ENCODE data around the gene KCNAB1. TPM values are rescaled to one million over a fixed set of nuclear protein-coding genes. Genes with fewer than 3 reads are reported as not detected.

The KCNAB1 gene
- total RNA-seq, 1 experiment from 2014 or later = 1.0 TPM

DNA sequence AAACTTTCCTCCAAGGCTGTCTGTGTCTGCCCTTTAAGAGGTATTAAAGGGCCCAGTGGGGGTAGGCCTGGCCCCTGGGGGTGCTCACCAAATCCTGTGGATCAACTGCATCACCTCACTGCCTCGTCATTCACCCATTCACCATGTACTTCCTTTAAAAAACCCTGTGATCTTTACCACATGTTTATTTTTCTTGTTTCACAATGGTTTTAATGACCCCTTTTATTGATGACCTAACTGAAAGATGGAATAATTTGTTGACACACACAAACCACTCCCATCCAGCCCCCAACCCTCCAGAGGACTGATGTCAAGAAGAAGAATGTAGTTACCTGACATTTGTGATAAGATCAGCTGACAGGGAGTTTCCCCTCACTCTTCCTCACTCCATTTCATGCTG is 40.8 kb downstream of the KCNAB1 start (continued):
- TF ChIP-seq, protein P1, sequence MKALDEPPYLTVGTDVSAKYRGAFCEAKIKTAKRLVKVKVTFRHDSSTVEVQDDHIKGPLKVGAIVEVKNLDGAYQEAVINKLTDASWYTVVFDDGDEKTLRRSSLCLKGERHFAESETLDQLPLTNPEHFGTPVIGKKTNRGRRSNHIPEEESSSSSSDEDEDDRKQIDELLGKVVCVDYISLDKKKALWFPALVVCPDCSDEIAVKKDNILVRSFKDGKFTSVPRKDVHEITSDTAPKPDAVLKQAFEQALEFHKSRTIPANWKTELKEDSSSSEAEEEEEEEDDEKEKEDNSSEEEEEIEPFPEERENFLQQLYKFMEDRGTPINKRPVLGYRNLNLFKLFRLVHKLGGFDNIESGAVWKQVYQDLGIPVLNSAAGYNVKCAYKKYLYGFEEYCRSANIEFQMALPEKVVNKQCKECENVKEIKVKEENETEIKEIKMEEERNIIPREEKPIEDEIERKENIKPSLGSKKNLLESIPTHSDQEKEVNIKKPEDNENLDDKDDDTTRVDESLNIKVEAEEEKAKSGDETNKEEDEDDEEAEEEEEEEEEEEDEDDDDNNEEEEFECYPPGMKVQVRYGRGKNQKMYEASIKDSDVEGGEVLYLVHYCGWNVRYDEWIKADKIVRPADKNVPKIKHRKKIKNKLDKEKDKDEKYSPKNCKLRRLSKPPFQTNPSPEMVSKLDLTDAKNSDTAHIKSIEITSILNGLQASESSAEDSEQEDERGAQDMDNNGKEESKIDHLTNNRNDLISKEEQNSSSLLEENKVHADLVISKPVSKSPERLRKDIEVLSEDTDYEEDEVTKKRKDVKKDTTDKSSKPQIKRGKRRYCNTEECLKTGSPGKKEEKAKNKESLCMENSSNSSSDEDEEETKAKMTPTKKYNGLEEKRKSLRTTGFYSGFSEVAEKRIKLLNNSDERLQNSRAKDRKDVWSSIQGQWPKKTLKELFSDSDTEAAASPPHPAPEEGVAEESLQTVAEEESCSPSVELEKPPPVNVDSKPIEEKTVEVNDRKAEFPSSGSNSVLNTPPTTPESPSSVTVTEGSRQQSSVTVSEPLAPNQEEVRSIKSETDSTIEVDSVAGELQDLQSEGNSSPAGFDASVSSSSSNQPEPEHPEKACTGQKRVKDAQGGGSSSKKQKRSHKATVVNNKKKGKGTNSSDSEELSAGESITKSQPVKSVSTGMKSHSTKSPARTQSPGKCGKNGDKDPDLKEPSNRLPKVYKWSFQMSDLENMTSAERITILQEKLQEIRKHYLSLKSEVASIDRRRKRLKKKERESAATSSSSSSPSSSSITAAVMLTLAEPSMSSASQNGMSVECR (CRISPR knock-in tag; IDR thresholded peaks at IDR 0.05; ENCODE audit: borderline replicate concordance) = no peak
- TF ChIP-seq, protein P2, sequence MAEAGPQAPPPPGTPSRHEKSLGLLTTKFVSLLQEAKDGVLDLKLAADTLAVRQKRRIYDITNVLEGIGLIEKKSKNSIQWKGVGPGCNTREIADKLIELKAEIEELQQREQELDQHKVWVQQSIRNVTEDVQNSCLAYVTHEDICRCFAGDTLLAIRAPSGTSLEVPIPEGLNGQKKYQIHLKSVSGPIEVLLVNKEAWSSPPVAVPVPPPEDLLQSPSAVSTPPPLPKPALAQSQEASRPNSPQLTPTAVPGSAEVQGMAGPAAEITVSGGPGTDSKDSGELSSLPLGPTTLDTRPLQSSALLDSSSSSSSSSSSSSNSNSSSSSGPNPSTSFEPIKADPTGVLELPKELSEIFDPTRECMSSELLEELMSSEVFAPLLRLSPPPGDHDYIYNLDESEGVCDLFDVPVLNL (CRISPR knock-in tag; IDR thresholded peaks at IDR 0.05; ENCODE audit: borderline replicate concordance, low read depth) = no peak
- TF ChIP-seq ZNF317 (CRISPR knock-in tag; IDR thresholded peaks at IDR 0.05; ENCODE audit: borderline replicate concordance, low read depth) = no peak

DNA sequence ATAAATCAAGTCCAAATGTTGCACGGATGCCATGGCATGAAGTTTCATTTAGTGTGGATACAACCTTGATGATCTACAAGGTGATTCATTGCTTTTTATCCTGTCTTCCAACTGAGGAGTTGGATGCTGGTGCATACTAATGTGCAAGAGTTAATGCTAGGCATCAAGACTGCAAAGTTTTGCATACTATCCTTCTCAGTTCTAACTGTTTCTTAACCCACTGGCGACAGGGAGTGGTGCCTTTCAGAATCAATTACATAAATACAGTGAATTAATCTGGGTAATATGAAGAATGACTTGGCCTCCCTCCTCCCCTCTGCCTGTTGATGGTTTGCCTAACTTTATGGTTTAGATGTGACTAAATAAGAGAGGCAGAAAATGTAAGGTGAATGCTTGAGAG is 43.5 kb downstream of the KCNAB1 start:
- CTCF ChIA-PET = no interaction called here
- no peak for ATAC-seq
- DNase-seq (ENCODE audit: low spot score) = no peak
- H3K9me3 Mint-ChIP-seq = no peaks in the 10 kb centered on the region
- POLR2A ChIA-PET = no interaction called here
- no peaks in the 10 kb centered on the region for H3K36me3 Mint-ChIP-seq
- TF ChIP-seq, protein P3, sequence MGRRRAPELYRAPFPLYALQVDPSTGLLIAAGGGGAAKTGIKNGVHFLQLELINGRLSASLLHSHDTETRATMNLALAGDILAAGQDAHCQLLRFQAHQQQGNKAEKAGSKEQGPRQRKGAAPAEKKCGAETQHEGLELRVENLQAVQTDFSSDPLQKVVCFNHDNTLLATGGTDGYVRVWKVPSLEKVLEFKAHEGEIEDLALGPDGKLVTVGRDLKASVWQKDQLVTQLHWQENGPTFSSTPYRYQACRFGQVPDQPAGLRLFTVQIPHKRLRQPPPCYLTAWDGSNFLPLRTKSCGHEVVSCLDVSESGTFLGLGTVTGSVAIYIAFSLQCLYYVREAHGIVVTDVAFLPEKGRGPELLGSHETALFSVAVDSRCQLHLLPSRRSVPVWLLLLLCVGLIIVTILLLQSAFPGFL (CRISPR knock-in tag; IDR thresholded peaks at IDR 0.05; ENCODE audit: borderline replicate concordance) = no peak
- TF ChIP-seq SP1 (CRISPR knock-in tag; conservative IDR thresholded peaks at IDR 0.05) (no peak), RORB (CRISPR knock-in tag; IDR thresholded peaks at IDR 0.05) (no peak), ZBTB21 (CRISPR knock-in tag; IDR thresholded peaks at IDR 0.05; ENCODE audit: borderline replicate concordance) (no peak), PRRX2 (CRISPR knock-in tag; IDR thresholded peaks at IDR 0.05) (no peak), OVOL2 (CRISPR knock-in tag; IDR thresholded peaks at IDR 0.05; ENCODE audit: borderline replicate concordance) (no peak), ESRRA (CRISPR knock-in tag; IDR thresholded peaks at IDR 0.05; ENCODE audit: borderline replicate concordance) (no peak), RELA (CRISPR knock-in tag; IDR thresholded peaks at IDR 0.05; ENCODE audit: borderline replicate concordance) (no peak), NFE2L1 (CRISPR knock-in tag; IDR thresholded peaks at IDR 0.05) (no peak), CREM (CRISPR knock-in tag; IDR thresholded peaks at IDR 0.05) (no peak), TEAD4 (CRISPR knock-in tag; IDR thresholded peaks at IDR 0.05) (no peak), FOXK1 (CRISPR knock-in tag; IDR thresholded peaks at IDR 0.05) (no peak), TEAD1 (CRISPR knock-in tag; IDR thresholded peaks at IDR 0.05) (no peak), MYBL2 (CRISPR knock-in tag; IDR thresholded peaks at IDR 0.05) (no peak)
- TF ChIP-seq, protein P4, sequence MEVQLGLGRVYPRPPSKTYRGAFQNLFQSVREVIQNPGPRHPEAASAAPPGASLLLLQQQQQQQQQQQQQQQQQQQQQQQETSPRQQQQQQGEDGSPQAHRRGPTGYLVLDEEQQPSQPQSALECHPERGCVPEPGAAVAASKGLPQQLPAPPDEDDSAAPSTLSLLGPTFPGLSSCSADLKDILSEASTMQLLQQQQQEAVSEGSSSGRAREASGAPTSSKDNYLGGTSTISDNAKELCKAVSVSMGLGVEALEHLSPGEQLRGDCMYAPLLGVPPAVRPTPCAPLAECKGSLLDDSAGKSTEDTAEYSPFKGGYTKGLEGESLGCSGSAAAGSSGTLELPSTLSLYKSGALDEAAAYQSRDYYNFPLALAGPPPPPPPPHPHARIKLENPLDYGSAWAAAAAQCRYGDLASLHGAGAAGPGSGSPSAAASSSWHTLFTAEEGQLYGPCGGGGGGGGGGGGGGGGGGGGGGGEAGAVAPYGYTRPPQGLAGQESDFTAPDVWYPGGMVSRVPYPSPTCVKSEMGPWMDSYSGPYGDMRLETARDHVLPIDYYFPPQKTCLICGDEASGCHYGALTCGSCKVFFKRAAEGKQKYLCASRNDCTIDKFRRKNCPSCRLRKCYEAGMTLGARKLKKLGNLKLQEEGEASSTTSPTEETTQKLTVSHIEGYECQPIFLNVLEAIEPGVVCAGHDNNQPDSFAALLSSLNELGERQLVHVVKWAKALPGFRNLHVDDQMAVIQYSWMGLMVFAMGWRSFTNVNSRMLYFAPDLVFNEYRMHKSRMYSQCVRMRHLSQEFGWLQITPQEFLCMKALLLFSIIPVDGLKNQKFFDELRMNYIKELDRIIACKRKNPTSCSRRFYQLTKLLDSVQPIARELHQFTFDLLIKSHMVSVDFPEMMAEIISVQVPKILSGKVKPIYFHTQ (CRISPR knock-in tag; IDR thresholded peaks at IDR 0.05) = no peak
- no peak overlapping the region for H3K4me3 Mint-ChIP-seq
- no peak overlapping the region for H3K27ac Mint-ChIP-seq
- H3K27me3 Mint-ChIP-seq (ENCODE audit: low read depth) = no peaks in the 10 kb centered on the region
- H3K4me1 Mint-ChIP-seq = peaks cover 16% of the 10 kb centered on the region

Data from WTC11 (cell line).